ENCODE measurements around the gene SF1.
A peak's percentile ranks its signal among the peaks of the same experiment; 100 is the strongest.

DNA sequence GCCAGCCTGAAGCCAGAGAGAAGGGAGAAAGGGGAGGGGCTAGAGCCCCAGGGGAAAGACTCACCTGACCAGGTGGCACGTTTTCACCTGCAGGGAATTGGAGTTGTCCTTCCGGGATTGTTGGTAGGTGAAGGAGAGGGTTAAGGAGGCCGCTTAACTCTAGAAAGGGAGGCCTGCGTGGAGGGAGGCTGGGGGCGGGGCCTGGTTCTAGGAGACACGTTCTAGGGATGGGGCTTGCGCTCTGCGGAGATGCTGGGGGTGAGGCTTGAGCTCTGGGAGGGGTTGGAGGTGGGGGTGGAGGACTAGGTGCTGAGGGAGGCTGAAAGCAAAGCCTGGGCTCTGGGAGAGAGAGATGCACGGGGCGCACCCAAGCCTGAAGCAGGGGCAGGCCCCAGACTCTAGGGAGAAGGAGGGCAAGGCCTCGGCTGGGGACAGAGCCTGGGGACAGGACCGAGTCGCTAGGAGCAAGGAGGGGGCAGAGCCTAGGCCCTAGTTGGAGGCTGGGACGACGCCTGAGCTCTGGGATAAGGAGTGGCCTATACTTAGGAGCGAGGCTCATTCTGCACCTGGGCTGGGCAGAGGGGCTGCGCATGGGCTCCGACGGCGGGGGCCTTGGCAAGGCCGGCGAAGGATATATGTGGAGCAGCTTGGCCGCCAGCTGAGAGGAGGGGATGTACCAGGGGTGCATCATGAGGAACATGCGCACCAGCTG, 36.8 kb downstream of the SF1 start:
- no peak for TF ChIP-seq POLR2A (IDR thresholded peaks at IDR 0.05)
- TF ChIP-seq, protein P1, sequence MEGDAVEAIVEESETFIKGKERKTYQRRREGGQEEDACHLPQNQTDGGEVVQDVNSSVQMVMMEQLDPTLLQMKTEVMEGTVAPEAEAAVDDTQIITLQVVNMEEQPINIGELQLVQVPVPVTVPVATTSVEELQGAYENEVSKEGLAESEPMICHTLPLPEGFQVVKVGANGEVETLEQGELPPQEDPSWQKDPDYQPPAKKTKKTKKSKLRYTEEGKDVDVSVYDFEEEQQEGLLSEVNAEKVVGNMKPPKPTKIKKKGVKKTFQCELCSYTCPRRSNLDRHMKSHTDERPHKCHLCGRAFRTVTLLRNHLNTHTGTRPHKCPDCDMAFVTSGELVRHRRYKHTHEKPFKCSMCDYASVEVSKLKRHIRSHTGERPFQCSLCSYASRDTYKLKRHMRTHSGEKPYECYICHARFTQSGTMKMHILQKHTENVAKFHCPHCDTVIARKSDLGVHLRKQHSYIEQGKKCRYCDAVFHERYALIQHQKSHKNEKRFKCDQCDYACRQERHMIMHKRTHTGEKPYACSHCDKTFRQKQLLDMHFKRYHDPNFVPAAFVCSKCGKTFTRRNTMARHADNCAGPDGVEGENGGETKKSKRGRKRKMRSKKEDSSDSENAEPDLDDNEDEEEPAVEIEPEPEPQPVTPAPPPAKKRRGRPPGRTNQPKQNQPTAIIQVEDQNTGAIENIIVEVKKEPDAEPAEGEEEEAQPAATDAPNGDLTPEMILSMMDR (IDR thresholded peaks at IDR 0.05 in 8 of 11, conservative IDR thresholded peaks at IDR 0.05 in 3 of 11), result no peak
- TF ChIP-seq POLR2AphosphoS5 (IDR thresholded peaks at IDR 0.05), result peak in 1 of 3 donors; percentile 42
